A549 (cell line): Measurements from ENCODE around the gene AFDN. TPM values are rescaled to one million over a fixed set of nuclear protein-coding genes. Genes with fewer than 3 reads are reported as not detected.

Source experiments
- ATAC-seq, 2 experiments: fragments of 200-7000 bp in 1 of 2; fragments of >200 bp in 1 of 2; cut with Nextera tagmentation in 1 of 2; cut with Tn5 transposase in 1 of 2; 3 replicates each; pipeline versions ENCODE4 v1.8.0 to v1.9.1; 2018 to 2020; ENCODE audit warnings: mild to moderate bottlenecking in 1 of 2, moderate library complexity in 1 of 2
- CTCF ChIA-PET: fragments of 300-600 bp; sonication (Branson Sonifier 250); formaldehyde crosslinking; extraction: SDS; loops from one replicate; lab custom pipeline; 2021; ENCODE audit warnings: antibody characterized with exemption, inconsistent platforms; lab: Yijun Ruan, JAX
- POLR2A ChIA-PET: fragments of 350-600 bp; formaldehyde crosslinking; extraction: SDS; loops from one replicate; lab custom pipeline; 2021; ENCODE audit warnings: antibody characterized with exemption, inconsistent platforms; lab: Yijun Ruan, JAX
- DNase-seq, 2 experiments: peaks; one replicate each; pipeline versions ENCODE4 v3.0.0 to v3.0.0-alpha.2; 2011 to 2016; ENCODE audit warnings: low read depth in 1 of 2, low spot score in 1 of 2
- FAIRE-seq: peaks from 2 replicates; lab custom pipeline; 2011; peaks lifted over from hg19 to GRCh38; lab: Jason Lieb, UNC
- H3K27ac ChIP-seq, 2 experiments: fragments of >200 bp; sonication (Bioruptor Twin); formaldehyde crosslinking; 3 replicates each; pipeline ENCODE4 v1.5.1; 2016 to 2017
- H3K4me1 ChIP-seq: fragments of >200 bp; sonication (Bioruptor Twin); formaldehyde crosslinking; 3 replicates; pipeline ENCODE4 v1.6.1; 2016
- H3K4me2 ChIP-seq: fragments of >200 bp; sonication (Bioruptor Twin); formaldehyde crosslinking; 3 replicates; pipeline ENCODE4 v1.6.1; 2016
- H3K4me3 ChIP-seq: fragments of >200 bp; sonication (Bioruptor Twin); formaldehyde crosslinking; 3 replicates; pipeline ENCODE4 v1.5.1; 2016
- H3K9me3 ChIP-seq: fragments of >200 bp; sonication (Bioruptor Twin); formaldehyde crosslinking; 3 replicates; pipeline ENCODE4 v1.6.1; 2016
- BHLHE40 ChIP-seq: IDR thresholded peaks from 2 replicates; pipeline ENCODE4 v1.6.1; 2012; ENCODE audit warnings: low read depth, low read length, inconsistent platforms
- CHD2 ChIP-seq: fragments of 150-350 bp; IDR thresholded peaks from 2 replicates; pipeline ENCODE4 v1.6.1; 2014; ENCODE audit warnings: low read length; ENCODE audit not compliant: partially characterized antibody
- CTCF ChIP-seq: fragments of >200 bp; sonication (Bioruptor Twin); formaldehyde crosslinking; IDR thresholded peaks from 3 replicates; pipeline ENCODE4 v1.5.1; 2016
- EHF ChIP-seq: fragments of 250-450 bp; sonication (Bioruptor Pico); IDR thresholded peaks from 2 replicates; pipeline ENCODE4 v1.5.0; 2020; ENCODE audit warnings: mild to moderate bottlenecking
- EHMT2 ChIP-seq: fragments of 200-600 bp; sonication (generic); IDR thresholded peaks from 2 replicates; pipeline ENCODE4 v1.6.1; 2016; ENCODE audit warnings: antibody characterized with exemption, low read depth, mild to moderate bottlenecking, moderate library complexity
- FOSL2 ChIP-seq, 2 experiments: fragments of 450-650 bp in 1 of 2; fragments of >200 bp in 1 of 2; sonication (Bioruptor Twin) in 1 of 2; formaldehyde crosslinking; IDR thresholded peaks; 2 replicates each; pipeline versions ENCODE4 v1.5.0 to v1.6.1; 2016 to 2020; ENCODE audit warnings: mild to moderate bottlenecking in 1 of 2, moderate library complexity in 1 of 2
- HMGXB4 ChIP-seq: fragments of 250-450 bp; sonication (Bioruptor Pico); IDR thresholded peaks from 2 replicates; pipeline ENCODE4 v1.5.0; 2021; ENCODE audit warnings: mild to moderate bottlenecking, moderate library complexity, borderline replicate concordance
- HOXB13 ChIP-seq: fragments of 250-450 bp; sonication (Bioruptor Pico); IDR thresholded peaks from 2 replicates; pipeline ENCODE4 v1.5.0; 2020; ENCODE audit warnings: low read depth, mild to moderate bottlenecking, moderate library complexity
- HOXB5 ChIP-seq: fragments of 250-450 bp; sonication (Bioruptor Pico); IDR thresholded peaks from 2 replicates; pipeline ENCODE4 v1.5.0; 2020; ENCODE audit warnings: mild to moderate bottlenecking, moderate library complexity
- MAZ ChIP-seq: fragments of 150-350 bp; IDR thresholded peaks from 2 replicates; pipeline ENCODE4 v1.6.1; 2014; ENCODE audit warnings: antibody characterized with exemption, low read depth, low read length, borderline replicate concordance
- NPAS2 ChIP-seq: fragments of 250-450 bp; sonication (Bioruptor Pico); IDR thresholded peaks from 2 replicates; pipeline ENCODE4 v1.8.0; 2022; ENCODE audit warnings: mild to moderate bottlenecking, moderate library complexity, borderline replicate concordance
- PBX3 ChIP-seq: IDR thresholded peaks from 2 replicates; pipeline ENCODE4 v1.6.1; 2012
- TP53 ChIP-seq: fragments of 250-450 bp; sonication (Bioruptor Pico); IDR thresholded peaks from 2 replicates; pipeline ENCODE4 v1.5.0; 2021; ENCODE audit warnings: mild to moderate bottlenecking, moderate library complexity
- USF2 ChIP-seq: fragments of 450-650 bp; IDR thresholded peaks from 2 replicates; pipeline ENCODE4 v1.6.1; 2014; ENCODE audit warnings: antibody characterized with exemption
- ZFP36 ChIP-seq: fragments of 450-650 bp; IDR thresholded peaks from 2 replicates; pipeline ENCODE4 v1.6.1; 2014; ENCODE audit warnings: borderline replicate concordance; ENCODE audit not compliant: partially characterized antibody
- WGBS: methylation state at CpG from one replicate; pipeline ENCODE4 v1.1.6; 2017; ENCODE audit errors: missing lambda C conversion rate; 5-methylcytosine and 5-hydroxymethylcytosine counted together
- polyA plus RNA-seq, 4 experiments: library from polyadenylated mRNA; depleted of rRNA in 3 of 4; stranded (reverse); fragments of >200 nt; fragmentation: RNase III in 1 of 4; extraction: RNeasy Plus Mini Kit Qiagen cat#74134 plus additional on column Dnase treatment in 1 of 4; gene quantifications; 2 replicates in 3 of 4; 3 replicates in 1 of 4; pipeline ENCODE4 v1.2.3, GENCODE V29; 2011 to 2017

AFDN gene
- polyA plus RNA-seq, 2 of the 4 experiments (the other 2 are of a cell fraction), result 17.5 to 40.8 TPM

GRCh38 chr6:167892835-167893815 lies 66.4 kb downstream of the AFDN start:
- Histone ChIP-seq H3K4me3 (no peak overlapping the region), H3K27ac (no peak overlapping the region), H3K4me2 (no peak overlapping the region), H3K9me3 (no peaks in the 10 kb centered on the region), H3K4me1 (peaks cover 5% of the 10 kb centered on the region; the same call in 2 of the 3 replicates)
- ChIA-PET CTCF (no interaction called here), POLR2A (no interaction called here)
- WGBS, result 84% methylated on average over 8 of the region's 8 CpGs
- no peak for TF ChIP-seq BHLHE40
- TF ChIP-seq HMGXB4 (CRISPR knock-in tag), result no peak
- TF ChIP-seq FOSL2 (IDR thresholded peaks at IDR 0.05), result no peak
- TF ChIP-seq FOSL2 (CRISPR knock-in tag; IDR thresholded peaks at IDR 0.05), result no peak
- TF ChIP-seq CHD2, result no peak
- no peak for TF ChIP-seq TP53
- no peak for TF ChIP-seq CTCF
- FAIRE-seq (no peak), DNase-seq (no peak), ATAC-seq (0 out of 6 replicates have a peak, but pooled peaks of 1 of the 2 experiments have one; percentile 41)

- no peak overlapping the region for H3K4me2 ChIP-seq
- H3K27ac ChIP-seq, result no peak overlapping the region
- ATAC-seq, result no peak
- no peak for DNase-seq
- ChIA-PET CTCF (interaction anchor here (1.1 to 1.5 kb wide), 2 partner anchors 18 to 238 kb away, joined by 3 to 5 read pairs; no protein-coding TSS in a partner anchor), POLR2A (no interaction called here)
- H3K9me3 ChIP-seq, result no peaks in the 10 kb centered on the region
- 79% methylated on average over 3 of the region's 3 CpGs for WGBS
- H3K4me3 ChIP-seq, result no peak overlapping the region
- TF ChIP-seq EHMT2 (no peak), USF2 (no peak), EHF (CRISPR knock-in tag) (no peak), MAZ (no peak), ZFP36 (no peak), HOXB13 (CRISPR knock-in tag) (no peak), PBX3 (no peak), NPAS2 (CRISPR knock-in tag) (no peak), HOXB5 (CRISPR knock-in tag) (no peak)
- TF ChIP-seq, all 56 proteins: peak for 0
- H3K4me1 ChIP-seq, result peaks cover 5% of the 10 kb centered on the region; the same call in 2 of the 3 replicates
- FAIRE-seq, result no peak
Observed at GRCh38 chr6:167894965-167895364, 68.3 kb downstream of the AFDN start.
